NCI-H1436 (cell line): ENCODE data around the gene TPCN1.

Source experiments
- DNase-seq: peaks from one replicate; lab custom pipeline; 2025; lab: John Stamatoyannopoulos, UW

TPCN1 gene

DNA sequence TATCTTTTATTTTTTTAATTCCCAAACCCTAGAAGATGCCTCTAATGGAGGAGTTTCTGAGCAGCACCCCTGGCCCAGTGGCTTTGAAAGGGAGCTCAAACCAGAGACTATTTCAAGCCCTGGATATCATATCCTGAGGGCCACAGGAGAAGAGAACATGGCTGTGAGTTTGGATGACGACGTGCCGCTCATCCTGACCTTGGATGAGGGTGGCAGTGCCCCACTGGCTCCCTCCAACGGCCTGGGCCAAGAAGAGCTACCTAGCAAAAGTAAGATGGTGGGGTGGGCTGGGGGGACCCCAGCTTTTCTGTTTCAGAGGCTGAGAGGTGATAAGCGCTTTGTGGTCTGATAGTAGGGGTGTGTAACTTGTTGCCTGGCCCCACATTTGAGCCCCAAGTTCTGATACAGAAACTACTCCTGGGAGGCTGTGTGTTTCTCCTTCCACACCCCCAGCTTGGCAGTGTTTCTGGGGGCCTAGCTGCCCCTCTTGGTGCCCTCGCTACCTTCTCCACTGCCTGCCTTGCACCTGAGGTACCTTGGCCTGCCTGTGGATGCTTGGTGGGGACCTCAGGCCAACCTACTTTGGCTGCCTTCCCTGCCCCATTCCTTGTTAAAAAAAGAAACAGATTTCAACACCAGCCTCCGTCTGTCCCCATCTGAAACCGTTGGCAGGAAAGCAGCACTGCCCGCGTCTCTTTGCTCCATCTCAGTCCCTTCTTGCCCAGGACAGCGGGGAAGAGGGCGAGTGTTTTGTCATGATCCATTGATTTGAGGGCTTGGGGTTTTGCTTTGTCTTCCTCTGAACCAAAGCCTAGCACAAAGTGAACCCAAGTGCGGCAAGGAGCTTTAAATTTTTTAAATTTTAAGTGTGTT is 5.7 kb downstream of the TPCN1 start:
- no peak for DNase-seq

DNA sequence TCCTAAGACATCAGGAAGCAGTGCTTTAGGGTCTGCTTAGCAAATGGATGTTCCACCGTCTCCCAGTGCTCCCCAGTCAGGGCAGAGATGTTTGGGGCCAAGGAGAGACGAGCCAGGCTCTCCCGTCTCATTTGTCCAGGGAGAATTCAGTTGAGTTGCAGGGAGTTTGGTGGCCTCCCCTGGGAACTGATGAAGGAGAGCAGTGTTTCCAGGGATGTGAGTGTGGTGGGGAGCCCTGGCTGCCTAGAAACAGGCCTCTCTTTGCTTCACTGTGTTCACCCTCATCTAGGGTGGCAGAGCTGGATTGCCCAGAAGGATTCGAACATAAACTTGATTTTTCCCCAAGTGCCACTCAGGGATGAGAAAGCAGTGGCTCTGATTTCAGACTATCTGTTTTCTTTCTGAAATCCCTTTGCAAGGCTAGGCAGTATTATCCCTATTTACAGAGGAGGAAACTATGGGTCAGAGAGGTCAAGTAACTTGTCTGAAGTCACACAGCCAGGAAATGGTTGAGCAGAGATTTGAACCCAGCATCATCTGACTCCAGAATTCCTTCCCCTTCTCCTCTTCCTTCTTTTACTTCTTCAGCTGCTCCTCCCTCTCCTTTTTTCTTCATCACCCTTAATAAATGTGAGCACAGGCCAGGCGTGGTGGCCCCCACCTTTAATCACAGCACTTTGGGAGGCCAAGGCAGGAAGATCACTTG is 6.6 kb downstream of the TPCN1 start:
- no peak for DNase-seq

DNA sequence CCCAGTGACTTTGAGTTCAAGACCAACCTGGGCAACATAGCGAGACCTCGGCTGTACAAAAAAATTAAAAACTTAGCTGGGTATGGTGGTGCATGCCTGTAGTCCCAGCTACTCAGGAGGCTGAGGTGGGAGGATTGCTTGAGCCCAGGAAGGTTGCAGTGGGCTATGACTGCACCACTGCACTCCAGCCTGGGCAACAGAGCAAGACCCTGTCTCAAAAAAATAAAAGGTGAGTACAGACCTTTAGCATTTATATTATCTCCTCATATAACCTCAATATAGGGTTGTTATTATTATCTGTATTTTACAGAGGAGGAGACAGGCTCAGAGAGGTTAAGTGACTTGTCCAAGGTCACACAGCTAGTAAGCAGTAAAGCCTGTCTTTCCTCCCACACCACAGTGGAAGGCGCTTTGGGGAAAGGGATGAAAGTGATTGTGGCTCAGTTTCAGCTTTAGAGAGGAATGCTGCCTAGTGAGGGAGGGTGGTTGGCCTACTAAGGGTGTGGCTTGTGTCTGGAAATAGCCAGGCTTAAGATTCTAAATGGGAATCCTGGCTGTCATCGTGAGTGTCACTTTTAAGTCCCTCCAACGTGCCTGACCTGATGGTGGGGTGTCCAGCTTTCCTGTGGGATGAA is 7.2 kb downstream of the TPCN1 start:
- no peak for DNase-seq

DNA sequence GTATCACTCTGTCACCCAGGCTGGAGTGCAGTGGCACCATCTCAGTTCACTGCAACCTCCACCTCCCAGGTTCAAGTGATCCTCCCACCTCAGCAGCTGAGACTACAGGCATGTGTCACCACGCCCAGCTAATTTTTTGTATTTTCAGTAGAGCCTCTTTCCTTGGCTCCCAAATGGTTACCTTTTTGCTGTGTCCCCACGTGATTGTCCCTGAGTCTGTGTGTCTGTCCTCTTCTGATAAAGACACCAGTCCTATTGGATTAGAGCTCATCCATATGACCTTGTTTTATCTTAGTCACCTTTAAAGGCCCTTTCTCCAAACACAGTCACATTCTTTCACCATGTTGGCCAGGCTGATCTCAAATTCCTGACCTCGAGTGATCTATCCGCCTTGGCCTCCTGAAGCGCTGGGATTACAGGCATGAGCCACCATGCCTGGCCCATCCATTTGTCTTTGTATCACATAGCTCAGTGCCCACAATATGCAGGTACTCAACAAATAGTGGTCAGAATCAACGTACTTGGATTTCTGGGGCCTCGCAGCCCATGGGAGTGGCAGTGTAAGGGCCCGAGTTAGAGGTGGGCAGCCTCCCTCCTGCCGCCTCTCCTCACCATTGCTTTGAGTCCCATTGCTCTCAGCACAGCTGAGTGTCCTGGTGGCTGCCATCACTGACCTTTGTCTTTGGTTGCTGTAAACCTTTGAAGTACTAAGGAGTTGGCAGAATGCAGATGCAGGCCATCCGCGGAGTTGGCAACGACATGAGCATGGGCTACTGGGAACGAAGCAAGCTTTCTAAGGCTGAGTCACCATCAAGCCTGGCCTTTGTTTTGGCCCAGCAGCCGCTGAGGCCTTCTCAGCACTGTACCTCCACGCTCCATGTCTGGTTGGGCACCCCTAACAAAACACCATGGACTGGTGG is 9.3 kb downstream of the TPCN1 start:
- no peak for DNase-seq

DNA sequence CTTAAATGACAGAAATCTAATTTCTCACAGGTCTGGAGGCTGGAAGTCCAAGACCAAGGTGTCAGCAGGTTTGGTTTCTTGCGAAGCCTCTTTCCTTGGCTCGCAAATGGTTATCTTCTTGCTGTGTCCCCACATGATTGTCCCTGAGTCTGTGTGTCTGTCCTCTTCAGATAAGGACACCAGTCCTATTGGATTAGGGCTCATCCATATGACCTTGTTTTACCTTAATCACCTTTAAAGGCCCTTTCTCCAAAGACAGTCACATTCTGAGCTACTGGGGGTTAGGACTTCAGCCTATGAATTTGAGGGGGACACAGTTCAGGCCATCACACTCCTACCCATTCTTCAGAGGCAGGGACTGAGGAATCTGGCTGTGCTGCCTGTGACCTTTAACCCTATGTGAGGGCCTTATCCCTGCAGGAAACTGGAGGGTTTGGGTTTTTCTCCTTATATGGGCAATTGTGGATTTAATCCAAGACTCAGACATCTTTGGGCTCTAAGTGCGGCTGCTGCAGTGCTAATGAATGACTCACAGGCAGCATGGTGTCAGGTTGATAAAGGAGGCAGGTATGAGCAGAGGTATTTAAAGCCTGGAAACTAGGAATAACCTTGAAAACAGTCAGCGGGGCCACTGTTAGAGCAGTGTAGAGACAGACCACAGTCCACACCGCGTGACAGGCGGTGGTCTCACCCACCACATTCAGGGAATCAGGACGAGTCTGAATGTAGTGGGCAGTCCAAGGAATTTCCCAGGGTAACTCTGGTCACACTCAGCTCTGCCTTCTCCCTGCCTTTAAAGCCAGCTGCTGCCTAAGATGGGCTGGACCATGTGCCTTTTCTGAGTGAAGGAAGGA is 10.2 kb downstream of the TPCN1 start:
- DNase-seq = no peak

DNA sequence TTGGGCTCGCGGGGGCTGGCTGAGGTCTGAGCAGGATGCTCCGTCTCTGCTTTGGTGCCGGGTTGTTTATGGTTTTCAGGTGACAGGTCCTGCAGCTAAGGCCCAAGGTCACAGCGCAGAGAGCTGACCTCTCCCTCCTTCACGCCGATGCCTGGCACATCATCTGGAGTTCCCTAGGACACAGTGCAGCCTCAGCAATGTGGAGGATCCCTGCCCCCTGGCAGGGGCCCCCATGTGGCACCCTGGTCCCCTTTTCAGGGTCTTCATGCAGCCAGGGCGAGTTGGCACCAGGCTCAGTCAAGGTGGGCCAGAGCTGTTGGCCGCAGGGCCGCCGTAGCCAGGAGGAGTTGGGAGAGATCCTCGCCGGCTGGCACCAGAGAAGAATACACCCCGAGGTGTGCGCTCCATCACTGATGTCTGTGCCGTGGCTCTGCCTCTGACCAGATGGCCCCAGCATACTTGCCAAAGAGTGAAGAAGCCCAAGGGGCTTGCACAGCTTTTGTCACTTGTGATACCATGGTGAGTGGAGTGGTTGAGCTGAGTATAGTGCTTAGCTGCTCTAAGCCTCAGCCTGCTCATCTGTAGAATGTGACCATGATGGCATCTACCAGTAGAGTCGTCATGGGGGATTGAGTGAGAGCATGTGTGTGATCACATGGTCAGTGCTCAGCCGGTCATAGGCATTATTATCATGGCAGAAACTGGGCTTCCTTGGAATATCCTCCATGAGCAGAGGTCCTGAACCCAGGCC is 11.0 kb downstream of the TPCN1 start:
- no peak for DNase-seq

DNA sequence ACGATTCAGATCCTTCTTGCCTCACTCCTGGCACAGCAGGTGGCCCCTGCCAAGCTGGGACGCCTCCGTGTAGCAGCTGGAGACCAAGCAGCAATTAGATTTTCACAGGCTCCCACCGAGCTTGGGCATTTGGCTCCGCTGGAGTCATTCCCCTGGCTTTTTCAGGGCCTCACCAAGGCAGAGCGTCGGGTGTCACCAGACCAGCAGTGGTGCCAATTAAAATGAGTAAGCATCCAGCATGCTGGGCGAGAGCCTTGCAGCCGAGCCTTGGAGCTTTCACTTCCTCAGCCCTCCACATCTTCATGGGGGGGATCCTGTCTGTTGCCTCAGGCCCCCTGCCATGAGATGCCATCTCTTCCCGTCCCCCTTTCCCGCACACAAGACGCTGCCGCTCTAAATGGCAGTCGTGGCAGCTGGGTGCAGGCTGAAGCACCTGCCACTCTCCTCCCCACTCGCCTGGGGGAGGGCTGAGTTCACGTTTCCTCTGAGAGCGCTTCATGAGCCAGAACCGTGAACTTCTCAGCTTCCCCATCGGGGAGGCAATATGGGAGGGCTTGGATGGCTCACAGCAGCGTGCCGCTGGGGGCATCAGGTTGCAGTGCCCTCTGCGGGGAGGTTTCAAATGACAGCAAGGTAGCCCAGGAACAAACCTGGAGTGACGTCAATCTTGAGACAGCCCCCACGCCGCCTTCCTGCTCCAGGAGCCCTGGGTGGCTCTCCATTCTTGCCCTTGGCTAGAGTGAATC is 11.7 kb downstream of the TPCN1 start:
- peak; percentile 91 for DNase-seq

DNA sequence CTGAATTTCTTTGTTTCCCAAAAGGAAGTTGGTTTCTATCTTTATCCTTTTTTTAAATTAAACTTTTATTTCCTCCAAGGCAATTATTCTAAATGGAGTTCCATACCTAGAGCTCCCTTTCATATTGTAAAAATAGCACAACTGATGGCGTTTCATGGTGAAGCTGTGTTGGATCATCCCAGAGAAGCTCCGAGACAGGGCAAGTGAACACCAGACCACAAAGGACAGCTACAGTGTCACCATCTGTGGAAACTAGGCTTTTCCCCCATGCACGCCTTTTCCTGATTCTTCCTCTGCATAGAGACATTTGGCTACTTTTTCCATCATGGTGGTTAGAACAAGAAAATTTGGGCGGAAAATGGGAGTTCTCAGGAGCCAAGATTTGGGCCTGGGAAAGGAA is 12.7 kb downstream of the TPCN1 start:
- no peak for DNase-seq

DNA sequence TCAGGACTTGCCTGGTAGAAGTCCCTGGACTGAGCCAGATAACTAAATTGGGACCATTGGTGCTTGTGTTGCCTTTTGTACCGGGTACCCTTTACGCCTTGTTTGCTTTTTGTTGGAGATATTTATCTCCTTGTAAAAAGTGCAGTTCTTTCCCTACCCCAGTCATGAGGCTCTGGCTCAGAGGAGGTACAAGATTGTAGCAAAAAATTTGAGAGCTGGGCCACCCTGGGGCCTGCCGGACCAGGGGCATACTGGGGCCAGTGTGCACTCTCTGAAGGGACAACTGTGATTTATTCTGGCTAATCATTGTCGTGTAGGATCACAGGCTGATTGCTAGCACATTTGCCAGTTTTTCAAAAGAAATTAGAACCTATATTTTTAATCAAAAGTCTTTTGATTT is 13.2 kb downstream of the TPCN1 start:
- DNase-seq = no peak

DNA sequence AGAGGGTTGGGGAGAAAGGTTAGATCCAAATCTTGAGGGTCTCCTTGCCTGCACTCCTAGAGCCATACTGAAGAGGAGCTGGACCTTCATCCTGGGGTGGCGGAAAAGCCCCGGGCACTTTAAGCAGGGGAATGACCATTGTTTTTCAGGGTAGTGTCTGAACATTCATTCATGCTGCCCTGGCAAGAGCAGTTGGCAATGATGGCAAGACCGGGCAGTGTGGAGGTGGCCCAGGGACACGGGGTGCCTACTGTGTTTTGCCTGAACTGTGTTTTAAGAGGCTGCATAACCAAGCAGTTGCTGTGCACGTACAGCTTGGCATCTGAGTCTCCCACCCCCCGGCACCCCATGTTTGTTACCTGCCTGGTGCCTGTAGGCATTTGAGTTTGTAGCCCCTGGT is 14.7 kb downstream of the TPCN1 start:
- DNase-seq = no peak

DNA sequence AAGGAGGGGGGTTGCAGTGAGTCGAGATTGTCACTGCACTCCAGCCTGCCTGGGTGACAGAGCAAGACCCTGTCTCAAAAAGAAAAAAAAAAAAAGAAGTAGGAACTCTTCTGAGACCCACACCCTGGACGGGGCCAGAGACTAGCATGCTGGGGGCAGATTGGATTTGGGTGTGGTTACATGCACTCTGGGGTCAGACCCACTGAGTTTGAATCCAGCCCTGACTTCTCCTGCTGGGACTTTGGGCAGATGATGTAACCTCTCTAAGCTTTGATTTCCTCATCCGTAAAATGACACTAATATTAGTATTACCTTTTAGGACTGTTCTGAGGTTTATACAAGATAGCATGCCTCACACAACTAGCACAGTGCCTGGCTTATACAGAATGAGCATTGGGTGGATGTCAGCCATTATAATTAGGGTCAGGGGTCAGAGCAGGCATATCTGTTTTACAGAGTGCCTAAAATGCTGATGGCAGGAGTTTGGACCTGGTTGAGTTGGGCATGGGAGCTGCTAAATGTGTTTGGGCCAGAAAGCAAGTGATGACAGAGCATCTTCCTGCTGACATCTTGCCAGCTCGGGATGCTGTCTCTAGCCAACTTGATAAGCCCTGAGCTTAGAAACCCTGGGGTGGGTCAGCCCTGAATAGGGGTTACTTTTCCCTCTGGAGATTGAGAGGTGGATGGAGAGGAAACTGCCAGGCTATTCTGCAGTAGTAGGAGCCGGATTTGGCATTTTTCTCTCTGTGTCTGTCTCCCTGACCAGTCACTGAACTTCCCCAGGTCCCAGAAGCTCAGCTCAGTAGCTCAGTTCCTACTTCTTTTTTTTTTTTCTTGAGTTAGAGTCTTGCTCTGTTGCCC is 15.5 kb downstream of the TPCN1 start:
- DNase-seq = no peak

DNA sequence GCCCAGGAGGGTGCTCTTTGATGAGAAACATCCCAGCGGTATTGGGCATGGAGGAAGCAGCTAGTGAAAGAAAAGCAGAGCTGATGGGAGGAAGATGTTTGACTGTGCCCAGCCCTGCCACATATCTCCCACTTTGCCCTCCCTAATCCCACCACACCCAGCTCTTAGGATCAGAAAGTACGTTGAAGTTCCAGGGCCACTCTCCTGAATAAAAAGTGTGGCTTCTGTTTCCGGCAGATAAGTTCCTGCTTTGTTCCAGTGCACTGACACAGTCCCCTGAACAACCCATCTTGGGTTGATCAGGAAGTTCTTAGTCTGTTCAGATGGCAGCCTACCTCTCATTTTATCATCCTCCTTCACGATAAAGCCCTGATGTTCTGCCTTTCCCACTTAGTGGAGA is 16.5 kb downstream of the TPCN1 start:
- no peak for DNase-seq

DNA sequence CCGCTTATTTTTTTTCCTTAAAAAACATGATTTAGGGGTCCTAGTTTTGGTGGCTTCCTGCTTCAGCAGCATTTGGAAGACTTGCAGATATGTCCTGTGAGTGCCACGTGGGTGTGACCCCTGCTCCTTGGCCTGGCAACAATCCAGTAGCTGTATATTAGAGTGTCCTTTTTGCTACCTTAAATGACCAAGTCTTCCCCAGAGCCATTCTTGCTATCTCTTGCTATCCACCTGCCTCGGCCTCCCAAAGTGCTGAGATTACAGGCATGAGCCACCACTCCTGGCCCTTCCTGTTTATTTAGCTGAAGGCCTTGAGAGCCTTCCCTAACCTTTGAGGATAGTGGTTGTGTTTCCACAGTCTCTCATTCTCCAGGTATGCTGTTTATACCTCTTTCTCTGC is 17.0 kb downstream of the TPCN1 start:
- DNase-seq = no peak

DNA sequence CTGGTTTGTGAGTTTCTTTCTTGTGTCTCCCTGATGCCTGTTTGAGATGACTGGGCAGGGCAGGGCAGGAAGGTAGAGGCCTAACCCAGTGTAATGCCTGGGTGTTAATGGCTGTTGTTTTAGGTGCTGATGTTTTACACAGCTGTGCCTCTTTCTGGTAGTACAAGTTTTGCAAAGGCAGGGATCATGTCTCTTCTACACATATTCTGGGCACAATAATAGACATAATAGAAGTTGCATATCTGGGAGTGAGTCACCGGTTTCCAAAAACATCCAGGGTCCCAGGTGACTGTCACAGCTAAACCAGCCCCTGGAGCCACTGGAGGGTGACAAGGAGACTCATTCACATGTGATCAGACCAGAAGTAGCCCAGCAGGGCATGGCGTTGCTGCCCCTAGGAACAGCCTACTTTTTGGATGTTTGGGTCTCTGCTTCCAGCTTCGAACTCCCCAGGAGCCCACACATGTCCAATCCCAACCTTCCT is 18.1 kb downstream of the TPCN1 start:
- no peak for DNase-seq

DNA sequence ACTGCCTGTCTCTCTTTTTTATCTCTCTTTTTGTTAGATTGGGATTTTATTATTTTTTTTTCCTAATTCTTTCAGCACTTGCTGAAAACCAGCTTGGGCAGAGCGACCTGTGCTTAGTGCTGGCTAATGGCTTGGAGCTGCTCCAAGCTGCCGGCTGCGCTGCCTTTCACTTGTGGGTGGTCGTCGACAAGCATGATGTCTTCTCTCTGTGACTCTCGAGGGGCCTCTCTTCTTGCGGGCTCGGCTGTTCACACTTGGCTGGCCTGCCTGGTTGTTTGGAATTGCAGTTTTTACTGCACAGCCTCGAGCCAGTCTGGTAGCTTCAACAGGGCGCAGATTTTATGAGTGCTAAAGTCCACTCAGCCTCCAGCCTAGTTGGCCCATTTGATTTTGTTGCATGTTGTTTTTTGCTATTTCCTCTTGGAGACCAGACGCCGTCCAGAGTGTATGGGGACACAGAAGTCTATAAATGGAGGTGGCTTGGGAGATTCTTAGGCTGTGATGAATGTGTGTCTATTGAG is 18.6 kb downstream of the TPCN1 start:
- no peak for DNase-seq

DNA sequence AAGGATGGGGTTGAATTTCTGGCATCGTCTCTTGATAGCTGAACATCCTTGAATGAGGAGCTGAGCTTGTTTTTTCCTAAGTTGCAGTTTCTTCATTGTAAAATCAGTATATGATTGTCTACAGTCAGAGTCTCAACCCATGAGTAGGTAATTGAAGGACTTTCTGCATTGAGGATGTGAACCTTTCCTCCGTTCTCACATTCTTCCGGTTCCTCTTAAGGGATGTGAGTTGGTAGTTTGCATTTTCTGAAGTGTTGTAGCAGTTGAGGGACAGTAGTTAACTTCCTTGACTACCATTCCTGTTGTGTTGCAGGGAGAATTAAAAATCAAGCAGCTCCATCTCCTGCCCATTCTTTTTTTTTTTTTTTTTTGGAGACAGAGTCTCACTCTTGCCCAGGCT is 19.1 kb downstream of the TPCN1 start:
- DNase-seq = no peak

DNA sequence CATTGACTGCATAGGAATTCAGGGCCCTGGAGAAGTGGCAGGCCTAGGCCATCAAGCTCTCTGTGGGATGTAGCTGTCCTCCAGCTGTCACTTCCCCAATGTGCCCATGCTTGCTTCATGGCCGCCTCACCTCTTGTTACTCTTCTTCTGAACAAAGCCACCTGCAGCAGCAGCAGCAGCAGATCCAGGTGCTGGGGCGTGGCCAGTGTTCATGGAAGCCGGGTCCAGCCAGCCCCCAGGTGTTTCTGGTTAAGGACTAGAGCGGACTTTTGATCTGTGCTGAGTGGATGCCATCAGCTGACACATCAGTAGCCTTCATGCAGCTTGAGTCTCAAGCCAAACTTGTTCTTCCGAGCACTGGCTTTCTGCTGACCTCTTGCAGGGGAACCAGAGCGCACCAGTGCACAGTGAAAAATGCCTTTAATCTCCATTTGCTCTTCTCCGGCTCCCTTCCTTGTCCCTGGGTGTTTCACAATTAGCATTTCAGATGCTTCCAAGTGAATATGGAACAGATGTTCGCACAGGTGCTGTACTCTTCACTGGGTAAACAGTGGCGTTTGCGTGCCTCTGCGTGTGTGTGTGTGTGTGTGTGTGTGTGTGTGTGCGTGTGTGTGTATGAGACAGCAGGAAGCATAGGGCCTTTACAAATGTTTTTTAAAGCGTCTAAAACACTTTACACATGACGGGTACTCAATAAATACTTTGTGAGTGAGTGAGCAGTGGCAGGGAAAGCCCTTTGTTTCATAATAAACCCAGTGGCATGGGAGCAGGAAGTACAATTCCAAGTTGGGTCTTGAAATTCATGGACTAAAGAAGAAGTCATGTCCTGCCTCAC is 20.1 kb downstream of the TPCN1 start:
- DNase-seq = no peak
